Measurements from ENCODE around the gene FAM180A. TPM values are rescaled to one million over a fixed set of nuclear protein-coding genes. Genes with fewer than 3 reads are reported as not detected.

FAM180A gene
- total and polyA plus RNA-seq, 2 of the 8 experiments (the other 6 are each of a cell fraction or from before 2014, with no cell fraction given), result not detected

DNA sequence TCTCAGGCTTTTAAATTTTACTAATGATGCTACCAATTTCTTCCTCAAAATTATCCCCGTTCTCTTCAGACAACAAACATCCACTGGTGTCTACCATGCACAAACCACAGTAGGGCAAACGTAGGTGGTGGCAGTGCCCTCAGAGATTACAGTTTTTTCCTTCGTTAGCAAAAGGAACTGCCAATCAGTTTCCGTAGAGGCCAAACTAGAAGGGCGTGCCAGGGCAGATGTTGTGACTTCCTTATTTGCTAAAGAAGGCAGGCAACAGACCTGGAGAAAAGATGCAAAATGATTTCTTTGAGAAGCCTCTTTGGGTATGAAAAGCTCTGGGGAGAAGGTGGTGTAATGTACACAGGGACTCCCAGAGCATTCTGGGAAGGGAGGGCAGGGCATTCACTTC, 7.6 kb upstream of the FAM180A start:
- Histone ChIP-seq H3K4me1 (replicated peaks in 1 of 4; ENCODE audit: control insufficient read depth in 3 of 4, insufficient read depth in 4 of 4, low read length in 3 of 4) (peaks cover 2 to 20% (median 5%) of the 10 kb centered on the region in 4 experiments; a peak in 5 of 7 replicates), H4K20me1 (replicated peaks in 1 of 2; ENCODE audit: control insufficient read depth in 1 of 2, insufficient read depth in 2 of 2, low read length in 2 of 2) (no peaks in the 10 kb centered on the region), H3K4ac (replicated peaks; ENCODE audit: insufficient read length, low read depth, low read length) (no peak overlapping the region), H2AK5ac (ENCODE audit: low read depth, low read length) (no peak overlapping the region), H3K27me3 (replicated peaks in 1 of 4; ENCODE audit: control insufficient read depth in 3 of 4, extremely low read depth in 1 of 4, insufficient read depth in 3 of 4, low read length in 3 of 4) (no peaks in the 10 kb centered on the region), H2BK12ac (ENCODE audit: low read depth, low read length) (no peak overlapping the region), H4K91ac (replicated peaks; ENCODE audit: insufficient read length, low read length) (no peak overlapping the region), H2BK20ac (ENCODE audit: low read length) (no peak overlapping the region), H4K8ac (ENCODE audit: extremely low read depth, insufficient read depth, low read length) (no peak overlapping the region), H3K18ac (ENCODE audit: extremely low read depth, low read length) (no peak overlapping the region), H3K4me2 (ENCODE audit: insufficient read depth in 1 of 2, low read depth in 2 of 2, low read length in 2 of 2) (no peak overlapping the region), H4K5ac (ENCODE audit: insufficient read length, low read depth, low read length) (no peak overlapping the region), H3K14ac (ENCODE audit: insufficient read length) (no peak overlapping the region), H3K4me3 (ENCODE audit: extremely low read depth in 1 of 4, insufficient read depth in 2 of 4, low read depth in 3 of 4, low read length in 4 of 4) (no peak overlapping the region), H2AFZ (ENCODE audit: low read length) (no peak overlapping the region), H3K56ac (replicated peaks; ENCODE audit: insufficient read length, low read depth, low read length) (no peak overlapping the region), H3K9me3 (ENCODE audit: insufficient read depth in 2 of 2, low read depth in 1 of 2, low read length in 1 of 2) (peaks cover 2% of the 10 kb centered on the region in 2 experiments), H3K9ac (replicated peaks in 1 of 4; ENCODE audit: extremely low read depth in 1 of 4, low read depth in 3 of 4, low read length in 3 of 4) (no peak overlapping the region), H3K27ac (ENCODE audit: low read depth, low read length) (no peak overlapping the region), H2BK15ac (ENCODE audit: low read length) (no peak overlapping the region), H2BK5ac (ENCODE audit: low read depth, low read length) (no peak overlapping the region), H3K79me2 (ENCODE audit: control insufficient read depth in 1 of 2, insufficient read depth in 2 of 2, low read length in 2 of 2) (no peaks in the 10 kb centered on the region), H3K23ac (ENCODE audit: insufficient read length) (no peak overlapping the region), H3K23me2 (ENCODE audit: low read depth, low read length) (no peaks in the 10 kb centered on the region), H3K79me1 (ENCODE audit: low read depth, low read length) (no peaks in the 10 kb centered on the region), H3K36me3 (ENCODE audit: control insufficient read depth in 2 of 4, insufficient read depth in 4 of 4, low read length in 3 of 4) (no peaks in the 10 kb centered on the region), H2BK120ac (replicated peaks; ENCODE audit: low read depth, low read length) (no peak overlapping the region)
- ChIA-PET CTCF (ENCODE audit: partially characterized antibody) (interaction anchor here (0.9 to 3.4 kb wide), 2 partner anchors 9 to 45 kb away, joined by 3 to 12 read pairs; no protein-coding TSS in a partner anchor), POLR2A (ENCODE audit: partially characterized antibody) (no interaction called here)
- WGBS, 2 experiments (ENCODE audit: extremely low coverage in 1 of 2, insufficient coverage in 1 of 2, insufficient read length in 1 of 2, insufficient replicate concordance in 2 of 2, low coverage in 1 of 2, low lambda C conversion rate in 2 of 2, missing lambda C conversion rate in 1 of 2), result 75% methylated on average over 5 of the region's 5 CpGs; no CpG with 5 or more reads in 1 of the 2 experiments
- DNase-seq (ENCODE audit: low read depth in 1 of 2, low spot score in 2 of 2), result no peak
- no peak for FAIRE-seq
- no peak for TF ChIP-seq MAFK (IDR thresholded peaks at IDR 0.05; ENCODE audit: low read depth, low read length)
